Panc1 (cell line): Measurements from ENCODE around the gene AMOTL1. TPM values are rescaled to one million over a fixed set of nuclear protein-coding genes. Genes with fewer than 3 reads are reported as not detected.

Experiments used
- ATAC-seq: fragments of 200-7000 bp; cut with Tn5 transposase; 2 replicates; pipeline ENCODE4 v1.9.1; 2020; ENCODE audit warnings: mild to moderate bottlenecking, moderate library complexity
- BruUV-seq: library from RNA; stranded (reverse); fragments of 400-500 nt; replicated peaks from 2 replicates; lab custom pipeline; 2021; lab: Mats Ljungman, UMichigan
- CTCF ChIA-PET: fragments of 300-600 bp; sonication (Branson Sonifier 250); formaldehyde crosslinking; loops from one replicate; lab custom pipeline; 2022; ENCODE audit warnings: antibody characterized with exemption; lab: Charles Lee
- POLR2A ChIA-PET: fragments of 300-600 bp; sonication (Branson Sonifier 250); formaldehyde crosslinking; loops from one replicate; lab custom pipeline; 2022; ENCODE audit warnings: antibody characterized with exemption; lab: Charles Lee
- DNase-seq: peaks from one replicate; pipeline ENCODE4 v3.0.0-alpha.2; 2010; ENCODE audit warnings: low read depth, low spot score
- H3K27ac ChIP-seq: 2 replicates; pipeline ENCODE4 v1.5.1; 2011; ENCODE audit warnings: mild to moderate bottlenecking, low read length, inconsistent platforms
- H3K27me3 ChIP-seq: fragments of 200-500 bp; sonication (Bioruptor generic); 2 replicates; pipeline ENCODE4 v1.6.0; 2014; ENCODE audit warnings: low read length, inconsistent platforms; ENCODE audit not compliant: control insufficient read depth, insufficient read depth
- H3K36me3 ChIP-seq: fragments of 200-500 bp; sonication (Bioruptor generic); 2 replicates; pipeline ENCODE4 v1.5.1; 2014; ENCODE audit warnings: inconsistent platforms, mild to moderate bottlenecking, low read length, moderate library complexity; ENCODE audit not compliant: control insufficient read depth, insufficient read depth
- H3K4me1 ChIP-seq: 2 replicates; pipeline ENCODE4 v1.5.1; 2011; ENCODE audit warnings: inconsistent platforms, mild to moderate bottlenecking, low read length, moderate library complexity; ENCODE audit not compliant: control insufficient read depth, insufficient read depth
- H3K4me3 ChIP-seq, 2 experiments: 2 replicates each; pipeline ENCODE4 v1.5.1; 2011 to 2012; ENCODE audit warnings: low read depth in 2 of 2, low read length in 2 of 2, mild to moderate bottlenecking in 2 of 2, inconsistent platforms in 1 of 2, moderate library complexity in 1 of 2
- H3K9me3 ChIP-seq: fragments of 200-500 bp; sonication (Bioruptor generic); 2 replicates; pipeline ENCODE4 v1.5.1; 2014; ENCODE audit warnings: low read depth, mild to moderate bottlenecking, inconsistent platforms, low read length, moderate library complexity; ENCODE audit not compliant: control insufficient read depth, insufficient read depth
- POLR2AphosphoS5 ChIP-seq: IDR thresholded peaks from 2 replicates; pipeline ENCODE4 v1.6.1; 2012; ENCODE audit warnings: mild to moderate bottlenecking, low read depth, low read length, moderate library complexity
- SIN3A ChIP-seq: IDR thresholded peaks from 2 replicates; pipeline ENCODE4 v1.6.1; 2012; ENCODE audit warnings: low read depth, mild to moderate bottlenecking, low read length, moderate library complexity, borderline replicate concordance; ENCODE audit not compliant: insufficient read depth
- TCF7L2 ChIP-seq: IDR thresholded peaks from 2 replicates; pipeline ENCODE4 v1.6.1; 2011; ENCODE audit warnings: mild to moderate bottlenecking, low read depth, low read length, inconsistent platforms
- in situ Hi-C: cut with HindIII; loops from 2 replicates; pipeline ENCODE4 v1.10.0; 2016; ENCODE audit warnings: low sequenced_read_pairs, low pct_unique_long_range_greater_than_20kb
- intact Hi-C: fragments of 100-400 bp; cut with micrococcal nuclease; formaldehyde crosslinking; loops from one replicate; pipeline ENCODE4 v1.10.0; 2022; ENCODE audit not compliant: unreplicated experiment
- total RNA-seq: library from RNA; stranded (reverse); gene quantifications from one replicate; pipeline ENCODE4 v1.2.1, GENCODE V29; 2021; ENCODE audit not compliant: unreplicated experiment
- TF ChIP-seq, protein P1 (sequence below): fragments of 450-650 bp; IDR thresholded peaks from 2 replicates; pipeline ENCODE4 v1.5.1; 2017; ENCODE audit warnings: mild to moderate bottlenecking
- TF ChIP-seq, protein P2 (sequence below), 2 experiments: IDR thresholded peaks; 2 replicates each; pipeline ENCODE4 v1.6.1; 2011 to 2012; ENCODE audit warnings: low read depth in 2 of 2, control low read depth in 1 of 2, low read length in 1 of 2, mild to moderate bottlenecking in 1 of 2, moderate library complexity in 1 of 2; ENCODE audit not compliant: insufficient read depth in 1 of 2

The AMOTL1 gene
- total RNA-seq, 1 experiment from 2014 or later, result 16.0 TPM

GRCh38 chr11:94802501-94802900 lies 34.3 kb downstream of the AMOTL1 start:
- POLR2A ChIA-PET, result no interaction called here
- TF ChIP-seq, protein P1, sequence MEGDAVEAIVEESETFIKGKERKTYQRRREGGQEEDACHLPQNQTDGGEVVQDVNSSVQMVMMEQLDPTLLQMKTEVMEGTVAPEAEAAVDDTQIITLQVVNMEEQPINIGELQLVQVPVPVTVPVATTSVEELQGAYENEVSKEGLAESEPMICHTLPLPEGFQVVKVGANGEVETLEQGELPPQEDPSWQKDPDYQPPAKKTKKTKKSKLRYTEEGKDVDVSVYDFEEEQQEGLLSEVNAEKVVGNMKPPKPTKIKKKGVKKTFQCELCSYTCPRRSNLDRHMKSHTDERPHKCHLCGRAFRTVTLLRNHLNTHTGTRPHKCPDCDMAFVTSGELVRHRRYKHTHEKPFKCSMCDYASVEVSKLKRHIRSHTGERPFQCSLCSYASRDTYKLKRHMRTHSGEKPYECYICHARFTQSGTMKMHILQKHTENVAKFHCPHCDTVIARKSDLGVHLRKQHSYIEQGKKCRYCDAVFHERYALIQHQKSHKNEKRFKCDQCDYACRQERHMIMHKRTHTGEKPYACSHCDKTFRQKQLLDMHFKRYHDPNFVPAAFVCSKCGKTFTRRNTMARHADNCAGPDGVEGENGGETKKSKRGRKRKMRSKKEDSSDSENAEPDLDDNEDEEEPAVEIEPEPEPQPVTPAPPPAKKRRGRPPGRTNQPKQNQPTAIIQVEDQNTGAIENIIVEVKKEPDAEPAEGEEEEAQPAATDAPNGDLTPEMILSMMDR, result no peak
- TF ChIP-seq SIN3A (no peak), TCF7L2 (no peak), POLR2AphosphoS5 (no peak)
- DNase-seq (no peak), ATAC-seq (no peak)
- H3K27ac ChIP-seq, result no peak overlapping the region
- no peaks in the 10 kb centered on the region for H3K36me3 ChIP-seq
- H3K4me3 ChIP-seq, result no peak overlapping the region
- no peaks in the 10 kb centered on the region for H3K27me3 ChIP-seq
- no TSS peak for BruUV-seq
- in situ Hi-C loops (no loop called here), intact Hi-C loops (no loop called here)
- CTCF ChIA-PET, result no interaction called here
- H3K4me1 ChIP-seq, result no peaks in the 10 kb centered on the region
- no peaks in the 10 kb centered on the region for H3K9me3 ChIP-seq

- CTCF ChIA-PET, result no interaction called here
- DNase-seq, result no peak
These were observed 35.3 kb downstream of the AMOTL1 start for GRCh38 chr11:94803491-94803890.

More at GRCh38 chr11:94803491-94803890, 35.3 kb downstream of the AMOTL1 start:
- Histone ChIP-seq H3K4me1 (no peaks in the 10 kb centered on the region), H3K36me3 (no peaks in the 10 kb centered on the region), H3K9me3 (no peaks in the 10 kb centered on the region), H3K4me3 (no peak overlapping the region), H3K27me3 (no peaks in the 10 kb centered on the region), H3K27ac (no peak overlapping the region)
- no peak for TF ChIP-seq POLR2AphosphoS5
- TF ChIP-seq, protein P2, sequence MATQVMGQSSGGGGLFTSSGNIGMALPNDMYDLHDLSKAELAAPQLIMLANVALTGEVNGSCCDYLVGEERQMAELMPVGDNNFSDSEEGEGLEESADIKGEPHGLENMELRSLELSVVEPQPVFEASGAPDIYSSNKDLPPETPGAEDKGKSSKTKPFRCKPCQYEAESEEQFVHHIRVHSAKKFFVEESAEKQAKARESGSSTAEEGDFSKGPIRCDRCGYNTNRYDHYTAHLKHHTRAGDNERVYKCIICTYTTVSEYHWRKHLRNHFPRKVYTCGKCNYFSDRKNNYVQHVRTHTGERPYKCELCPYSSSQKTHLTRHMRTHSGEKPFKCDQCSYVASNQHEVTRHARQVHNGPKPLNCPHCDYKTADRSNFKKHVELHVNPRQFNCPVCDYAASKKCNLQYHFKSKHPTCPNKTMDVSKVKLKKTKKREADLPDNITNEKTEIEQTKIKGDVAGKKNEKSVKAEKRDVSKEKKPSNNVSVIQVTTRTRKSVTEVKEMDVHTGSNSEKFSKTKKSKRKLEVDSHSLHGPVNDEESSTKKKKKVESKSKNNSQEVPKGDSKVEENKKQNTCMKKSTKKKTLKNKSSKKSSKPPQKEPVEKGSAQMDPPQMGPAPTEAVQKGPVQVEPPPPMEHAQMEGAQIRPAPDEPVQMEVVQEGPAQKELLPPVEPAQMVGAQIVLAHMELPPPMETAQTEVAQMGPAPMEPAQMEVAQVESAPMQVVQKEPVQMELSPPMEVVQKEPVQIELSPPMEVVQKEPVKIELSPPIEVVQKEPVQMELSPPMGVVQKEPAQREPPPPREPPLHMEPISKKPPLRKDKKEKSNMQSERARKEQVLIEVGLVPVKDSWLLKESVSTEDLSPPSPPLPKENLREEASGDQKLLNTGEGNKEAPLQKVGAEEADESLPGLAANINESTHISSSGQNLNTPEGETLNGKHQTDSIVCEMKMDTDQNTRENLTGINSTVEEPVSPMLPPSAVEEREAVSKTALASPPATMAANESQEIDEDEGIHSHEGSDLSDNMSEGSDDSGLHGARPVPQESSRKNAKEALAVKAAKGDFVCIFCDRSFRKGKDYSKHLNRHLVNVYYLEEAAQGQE (IDR thresholded peaks at IDR 0.05; ENCODE audit: insufficient read depth in 1 of 2, low read depth in 2 of 2, low read length in 1 of 2), result no peak
- TF ChIP-seq SIN3A, result no peak
- TF ChIP-seq, protein P1, result no peak
- TF ChIP-seq TCF7L2, result no peak
- no TSS peak for BruUV-seq
- intact Hi-C loops, result no loop called here
- POLR2A ChIA-PET, result no interaction called here
- in situ Hi-C loops, result no loop called here
- ATAC-seq, result no peak
